HepG2 (cell line): ENCODE results near the gene MADCAM1. TPM values are rescaled to one million over a fixed set of nuclear protein-coding genes. Genes with fewer than 3 reads are reported as not detected.

Experiments used
- ATAC-seq: fragments of 200-7000 bp; cut with Tn5 transposase; 3 replicates; pipeline ENCODE4 v1.9.1; 2020; ENCODE audit warnings: mild to moderate bottlenecking, moderate library complexity
- BruUV-seq: library from RNA; stranded (reverse); fragments of 400-500 nt; replicated peaks from 2 replicates; lab custom pipeline; 2021; lab: Mats Ljungman, UMichigan
- CTCF ChIA-PET: fragments of 300-600 bp; formaldehyde crosslinking; extraction: SDS; loops from one replicate; lab custom pipeline; 2021; ENCODE audit warnings: low total read pairs, inconsistent platforms, low intra/inter-chr PET ratio; lab: Yijun Ruan, JAX
- POLR2A ChIA-PET: fragments of 350-600 bp; sonication (Branson Sonifier 250); formaldehyde crosslinking; loops from one replicate; lab custom pipeline; 2020; ENCODE audit warnings: antibody characterized with exemption, inconsistent platforms; lab: Yijun Ruan, JAX
- DNase-seq: peaks from one replicate; pipeline ENCODE4 v3.0.0-alpha.2; 2015; ENCODE audit warnings: low spot score
- FAIRE-seq: peaks from 3 replicates; lab custom pipeline; 2011; peaks lifted over from hg19 to GRCh38; lab: Jason Lieb, UNC
- H2AFZ ChIP-seq: one replicate; pipeline ENCODE4 v1.6.1; 2011; ENCODE audit warnings: low read length, inconsistent platforms
- H3K27ac ChIP-seq: fragments of 300-600 bp; 3 replicates; pipeline ENCODE4 v1.8.0; 2011; ENCODE audit warnings: mixed run types, mild to moderate bottlenecking, mixed read lengths, low read length, inconsistent platforms; ENCODE audit not compliant: insufficient read depth; ENCODE audit errors: extremely low read length
- H3K27me3 ChIP-seq, 2 experiments: fragments of 200-600 bp in 1 of 2; 2 replicates in 1 of 2; 3 replicates in 1 of 2; pipeline versions ENCODE4 v1.6.0 to v1.8.0; 2011; ENCODE audit warnings: low read length in 2 of 2, mild to moderate bottlenecking in 2 of 2, moderate library complexity in 2 of 2, inconsistent platforms in 1 of 2; ENCODE audit not compliant: insufficient read depth in 2 of 2, control insufficient read depth in 1 of 2
- H3K36me3 ChIP-seq, 2 experiments: fragments of 200-600 bp in 1 of 2; replicated peaks in 1 of 2; 2 replicates in 1 of 2; 3 replicates in 1 of 2; pipeline versions ENCODE4 v1.5.1 to v1.8.0; 2011; ENCODE audit warnings: low read length in 2 of 2, inconsistent platforms in 1 of 2; ENCODE audit not compliant: insufficient read depth in 2 of 2, control insufficient read depth in 1 of 2
- H3K4me1 ChIP-seq: 2 replicates; pipeline ENCODE4 v1.5.1; 2012; ENCODE audit warnings: low read length, inconsistent platforms; ENCODE audit not compliant: insufficient read depth
- H3K4me2 ChIP-seq: 2 replicates; pipeline ENCODE4 v1.6.0; 2011; ENCODE audit warnings: low read depth, low read length, inconsistent platforms
- H3K4me3 ChIP-seq, 3 experiments: fragments of 200-600 bp in 1 of 3; sonication (generic), shearing (Covaris generic) in 1 of 3; replicated peaks in 1 of 3; 2 replicates each; pipeline ENCODE4 v1.5.1; 2011 to 2016; ENCODE audit warnings: low read length in 3 of 3, inconsistent platforms in 2 of 3, low read depth in 2 of 3, mild to moderate bottlenecking in 2 of 3, control low read depth in 1 of 3, mixed read lengths in 1 of 3; ENCODE audit not compliant: insufficient read depth in 1 of 3
- H3K79me2 ChIP-seq: one replicate; pipeline ENCODE4 v1.6.1; 2011; ENCODE audit warnings: low read length, inconsistent platforms; ENCODE audit not compliant: insufficient read depth
- H3K9ac ChIP-seq: 2 replicates; pipeline ENCODE4 v1.6.0; 2011; ENCODE audit warnings: mild to moderate bottlenecking, low read depth, low read length, inconsistent platforms; ENCODE audit not compliant: insufficient read depth
- H3K9me3 ChIP-seq: 2 replicates; pipeline ENCODE4 v1.5.1; 2012; ENCODE audit warnings: mild to moderate bottlenecking, low read length
- H4K20me1 ChIP-seq: 2 replicates; pipeline ENCODE4 v1.6.0; 2011; ENCODE audit warnings: inconsistent platforms, mild to moderate bottlenecking, low read length, moderate library complexity; ENCODE audit not compliant: insufficient read depth
- AGO2 ChIP-seq: fragments of 200-400 bp; formaldehyde crosslinking; optimal IDR thresholded peaks from 2 replicates; pipeline ENCODE3; 2017; ENCODE audit warnings: mild to moderate bottlenecking, low read depth, low read length, moderate library complexity
- HDAC1 ChIP-seq: sonication (generic); formaldehyde crosslinking; IDR thresholded peaks from 2 replicates; pipeline ENCODE4 v1.5.1; 2020; ENCODE audit warnings: mild to moderate bottlenecking, missing genetic modification reagents
- ISL2 ChIP-seq: sonication (generic); formaldehyde crosslinking; IDR thresholded peaks from 2 replicates; pipeline ENCODE4 v1.5.0; 2020; ENCODE audit warnings: missing genetic modification reagents
- JARID2 ChIP-seq: sonication (generic); formaldehyde crosslinking; IDR thresholded peaks from 2 replicates; pipeline ENCODE4 v1.8.1; 2023; ENCODE audit warnings: missing genetic modification reagents, inconsistent platforms; ENCODE audit not compliant: insufficient replicate concordance
- MAFG ChIP-seq: sonication (generic); formaldehyde crosslinking; IDR thresholded peaks from 2 replicates; pipeline ENCODE4 v1.5.1; 2020; ENCODE audit warnings: mild to moderate bottlenecking, missing genetic modification reagents
- RBFOX2 ChIP-seq: fragments of 200-400 bp; formaldehyde crosslinking; IDR thresholded peaks from 2 replicates; pipeline ENCODE4 v1.6.1; 2017; ENCODE audit warnings: low read depth, mild to moderate bottlenecking, low read length
- U2AF2 ChIP-seq: fragments of 200-400 bp; formaldehyde crosslinking; IDR thresholded peaks from 2 replicates; pipeline ENCODE4 v1.6.1; 2017; ENCODE audit warnings: low read depth, mild to moderate bottlenecking, low read length
- ZMYM3 ChIP-seq: sonication (generic); formaldehyde crosslinking; IDR thresholded peaks from 2 replicates; pipeline ENCODE4 v1.5.1; 2020; ENCODE audit warnings: mild to moderate bottlenecking, missing genetic modification reagents
- ZNF816 ChIP-seq: sonication (generic); formaldehyde crosslinking; IDR thresholded peaks from 2 replicates; pipeline ENCODE4 v1.8.0; 2022; ENCODE audit warnings: missing genetic modification reagents, mild to moderate bottlenecking, borderline replicate concordance
- WGBS: methylation state at CpG from one replicate; pipeline ENCODE4 v1.1.6; 2017; ENCODE audit warnings: low lambda C conversion rate; 5-methylcytosine and 5-hydroxymethylcytosine counted together
- in situ Hi-C: cut with HindIII; loops from 2 replicates; pipeline ENCODE4 v1.10.0; 2017; ENCODE audit warnings: low pct_unique_long_range_greater_than_20kb; ENCODE audit not compliant: extremely low pct_ligation_motif_present
- intact Hi-C: fragments of 100-400 bp; cut with micrococcal nuclease; formaldehyde crosslinking; loops from one replicate; pipeline ENCODE4 v1.10.0; 2022; ENCODE audit not compliant: unreplicated experiment
- polyA plus RNA-seq, 8 experiments: library from polyadenylated mRNA; depleted of rRNA in 3 of 8; stranded (reverse) in 7 of 8; unstranded in 1 of 8; fragments of >200 nt; fragmentation: Illumina TruSeq in 4 of 8; extraction: Trizol in 4 of 8; gene quantifications; 2 replicates each; pipeline versions ENCODE4 v1.2.1 to v1.2.3, GENCODE V29; 2011 to 2016; ENCODE audit warnings: low read depth in 4 of 8, missing spikeins in 1 of 8, mixed read lengths in 1 of 8; ENCODE audit not compliant: insufficient read depth in 1 of 8
- total RNA-seq, 5 experiments: library from RNA; depleted of rRNA; stranded (reverse); fragments of >200 nt; fragmentation: Illumina TruSeq; extraction: Trizol; gene quantifications; 2 replicates each; pipeline ENCODE4 v1.2.3, GENCODE V29; 2016; ENCODE audit warnings: low read depth in 1 of 5
- TF ChIP-seq, protein P1 (sequence below): sonication (generic); formaldehyde crosslinking; conservative IDR thresholded peaks from 2 replicates; pipeline ENCODE4 v1.4.0; 2020; ENCODE audit warnings: missing genetic modification reagents

MADCAM1 gene
- total and polyA plus RNA-seq, 2 of the 13 experiments (the other 11 are each of a cell fraction or from before 2014, with no cell fraction given): 0.29 to 0.33 TPM

DNA sequence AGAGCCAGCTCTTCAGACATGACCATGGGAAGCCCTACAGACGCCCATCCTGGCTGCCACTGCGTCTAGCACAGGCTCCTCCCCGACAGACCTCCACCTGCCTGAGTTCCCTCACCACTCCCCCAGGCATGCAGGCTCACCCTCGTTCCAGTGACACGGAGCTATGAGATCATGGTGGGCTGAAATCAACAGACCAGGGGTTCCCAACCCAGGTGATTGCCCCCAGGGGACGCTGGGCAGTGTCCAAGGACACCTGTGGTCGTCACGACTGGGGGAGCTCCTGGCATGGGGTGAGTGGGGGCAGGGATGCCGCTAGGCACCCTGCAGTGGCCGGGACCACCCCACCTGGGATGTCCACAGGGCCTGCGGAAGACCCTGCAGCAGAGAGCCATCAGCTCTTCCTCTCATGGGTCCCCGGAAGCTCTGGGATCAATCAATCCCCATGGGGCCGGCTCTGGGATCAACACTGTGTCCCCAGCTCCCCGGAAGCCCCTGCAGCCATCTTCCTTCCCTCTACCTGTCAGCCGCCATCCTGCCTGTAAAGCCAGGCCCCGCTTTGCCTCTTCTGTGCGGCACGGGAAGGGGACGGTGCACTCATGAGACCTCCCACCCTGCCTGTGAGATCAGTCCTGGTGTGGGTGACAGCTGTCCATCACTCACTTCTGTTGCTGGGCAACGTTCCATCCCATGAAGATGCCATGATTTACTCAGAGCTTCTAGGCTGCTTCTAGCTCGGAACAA is 12.8 kb upstream of the MADCAM1 start:
- peaks cover 4% of the 10 kb centered on the region; the same call in 1 of the 2 replicates for H3K9me3 ChIP-seq
- no peaks in the 10 kb centered on the region for H3K36me3 ChIP-seq
- CTCF ChIA-PET: no interaction called here
- no peaks in the 10 kb centered on the region for H3K79me2 ChIP-seq
- no peak for ATAC-seq
- no peak overlapping the region for H3K27ac ChIP-seq
- H2AFZ ChIP-seq: no peak overlapping the region
- H3K27me3 ChIP-seq: peaks cover 2 to 4% of the 10 kb centered on the region in 2 experiments; a peak in 3 of 5 replicates
- no peak overlapping the region for H3K4me2 ChIP-seq
- POLR2A ChIA-PET: no interaction called here
- FAIRE-seq: no peak
- H3K9ac ChIP-seq: no peak overlapping the region
- H3K4me1 ChIP-seq: peaks cover 45% of the 10 kb centered on the region
- H4K20me1 ChIP-seq: no peaks in the 10 kb centered on the region; the same call in 1 of the 2 replicates
- intact Hi-C loops: no loop called here
- BruUV-seq: no TSS peak
- DNase-seq: no peak
- in situ Hi-C loops: loop anchor here (5.0 kb wide), 1 partner anchor 101 kb away; no protein-coding TSS in a partner anchor
- WGBS: 61% methylated on average over 6 of the region's 21 CpGs
- no peak overlapping the region for H3K4me3 ChIP-seq
- TF ChIP-seq HDAC1 (no peak), U2AF2 (no peak), MAFG (CRISPR knock-in tag) (no peak), AGO2 (peak; percentile 48), ZNF816 (CRISPR knock-in tag) (no peak)
- TF ChIP-seq, all 625 proteins: peak for 1

DNA sequence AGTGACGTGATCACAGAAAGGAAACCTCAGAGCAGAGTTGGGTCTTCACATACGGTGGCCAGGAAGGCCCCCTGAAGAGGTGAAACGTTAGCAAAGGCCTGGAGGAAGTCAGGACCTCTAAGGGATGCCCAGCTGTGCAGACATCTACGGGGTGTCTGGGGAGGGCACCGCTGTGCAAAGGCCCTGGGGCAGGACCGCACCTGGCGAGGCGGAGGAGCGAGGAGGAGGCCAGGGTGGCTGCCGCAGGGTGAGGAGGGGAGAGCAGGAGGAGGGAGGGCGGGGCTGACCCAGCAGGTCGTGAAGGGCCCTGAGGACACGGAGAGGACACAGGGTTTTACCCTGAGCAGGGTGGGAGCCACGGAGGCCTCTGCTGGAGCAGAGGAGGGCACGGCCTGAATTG is 11.8 kb upstream of the MADCAM1 start:
- Histone ChIP-seq H3K79me2 (no peaks in the 10 kb centered on the region), H3K27me3 (no peaks in the 10 kb centered on the region), H3K4me2 (no peak overlapping the region), H3K4me1 (peaks cover 45% of the 10 kb centered on the region), H3K36me3 (no peaks in the 10 kb centered on the region), H3K4me3 (no peak overlapping the region), H4K20me1 (no peaks in the 10 kb centered on the region; the same call in 1 of the 2 replicates), H3K27ac (no peak overlapping the region), H3K9ac (no peak overlapping the region), H3K9me3 (peaks cover 4% of the 10 kb centered on the region; the same call in 1 of the 2 replicates), H2AFZ (no peak overlapping the region)
- FAIRE-seq (no peak), DNase-seq (no peak), ATAC-seq (no peak)
- CTCF ChIA-PET: no interaction called here
- in situ Hi-C loops: loop anchor here (5.0 kb wide), 1 partner anchor 102 kb away; no protein-coding TSS in a partner anchor
- POLR2A ChIA-PET: no interaction called here
- intact Hi-C loops: no loop called here
- TF ChIP-seq ISL2 (CRISPR knock-in tag): no peak
- TF ChIP-seq, protein P1, sequence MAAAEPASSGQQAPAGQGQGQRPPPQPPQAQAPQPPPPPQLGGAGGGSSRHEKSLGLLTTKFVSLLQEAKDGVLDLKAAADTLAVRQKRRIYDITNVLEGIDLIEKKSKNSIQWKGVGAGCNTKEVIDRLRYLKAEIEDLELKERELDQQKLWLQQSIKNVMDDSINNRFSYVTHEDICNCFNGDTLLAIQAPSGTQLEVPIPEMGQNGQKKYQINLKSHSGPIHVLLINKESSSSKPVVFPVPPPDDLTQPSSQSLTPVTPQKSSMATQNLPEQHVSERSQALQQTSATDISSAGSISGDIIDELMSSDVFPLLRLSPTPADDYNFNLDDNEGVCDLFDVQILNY (CRISPR knock-in tag): no peak
- 0 out of 2 replicates have a peak, but pooled peaks have one; percentile 21 for TF ChIP-seq ZMYM3 (CRISPR knock-in tag)
- TF ChIP-seq RBFOX2: 0 out of 2 replicates have a peak, but pooled peaks have one; percentile 1
- TF ChIP-seq JARID2 (CRISPR knock-in tag): no peak
- 85% methylated on average over 15 of the region's 15 CpGs for WGBS
- BruUV-seq: no TSS peak
